ENCODE data around the gene MSX1. TPM values are rescaled to one million over a fixed set of nuclear protein-coding genes. Genes with fewer than 3 reads are reported as not detected.

The MSX1 gene
- total RNA-seq, 1 donor from 2014 or later: 50.3 TPM

DNA sequence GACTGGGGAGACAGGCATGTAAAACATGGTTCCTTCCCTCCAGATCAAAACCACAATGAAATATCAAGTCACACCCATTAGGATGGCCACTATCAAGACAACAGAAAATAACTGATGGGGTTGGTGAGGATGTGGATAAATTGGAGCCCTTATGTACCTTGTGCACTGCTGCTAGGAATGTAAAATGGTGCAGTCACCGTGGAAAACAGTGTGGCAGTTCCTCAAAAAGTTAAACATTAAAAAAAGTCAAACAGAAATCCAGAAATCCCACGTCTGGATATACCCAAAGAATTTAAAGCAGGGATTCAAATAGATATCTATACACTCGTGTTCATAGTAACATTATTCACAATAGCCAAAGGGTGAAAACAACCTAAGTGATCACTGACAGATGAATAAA, 35.2 kb upstream of the MSX1 start:
- Mint-ChIP-seq H3K27ac (no peak overlapping the region), H3K9me3 (peaks cover 19% of the 10 kb centered on the region), H3K4me3 (no peak overlapping the region), H3K27me3 (ENCODE audit: low read depth) (no peaks in the 10 kb centered on the region), H3K4me1 (peaks cover 21% of the 10 kb centered on the region), H3K36me3 (peaks cover 8% of the 10 kb centered on the region)
- TF ChIP-seq CTCF (IDR thresholded peaks at IDR 0.05; ENCODE audit: unreplicated experiment): no peak
- no peak for DNase-seq (ENCODE audit: low spot score in 2 of 2, unreplicated experiment in 2 of 2)

DNA sequence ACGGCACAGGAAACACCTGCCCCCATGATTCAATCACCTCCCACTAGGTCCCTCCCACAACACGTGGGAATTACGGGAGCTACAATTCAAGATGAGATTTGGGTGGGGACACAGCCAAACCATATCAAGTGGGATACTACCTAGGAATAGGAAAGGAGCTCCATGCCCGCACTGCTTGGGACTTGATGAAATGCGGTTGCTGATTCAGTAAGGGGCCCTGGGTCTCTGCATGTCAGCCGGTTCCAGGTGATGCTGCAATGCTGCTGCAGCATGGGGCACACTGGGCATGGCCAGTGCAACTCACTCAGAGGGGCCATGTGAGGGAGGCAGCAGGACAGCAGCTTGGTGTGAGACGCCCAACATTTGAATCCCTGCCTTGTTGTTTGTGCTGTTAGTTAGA, 34.0 kb upstream of the MSX1 start:
- no peak for DNase-seq (ENCODE audit: low spot score in 2 of 2, unreplicated experiment in 2 of 2)
- Mint-ChIP-seq H3K4me3 (no peak overlapping the region), H3K27me3 (ENCODE audit: low read depth) (no peaks in the 10 kb centered on the region), H3K9me3 (peaks cover 19% of the 10 kb centered on the region), H3K27ac (no peak overlapping the region), H3K4me1 (peaks cover 21% of the 10 kb centered on the region), H3K36me3 (peaks cover 8% of the 10 kb centered on the region)
- no peak for TF ChIP-seq CTCF (IDR thresholded peaks at IDR 0.05; ENCODE audit: unreplicated experiment)

- H3K36me3 Mint-ChIP-seq: peaks cover 4% of the 10 kb centered on the region
- H3K4me1 Mint-ChIP-seq: peaks cover 17% of the 10 kb centered on the region
- no peak for TF ChIP-seq CTCF (IDR thresholded peaks at IDR 0.05; ENCODE audit: unreplicated experiment)
- no peak overlapping the region for H3K4me3 Mint-ChIP-seq
- H3K27me3 Mint-ChIP-seq (ENCODE audit: low read depth): no peaks in the 10 kb centered on the region
- DNase-seq (ENCODE audit: low spot score in 2 of 2, unreplicated experiment in 2 of 2): no peak
- peaks cover 24% of the 10 kb centered on the region for H3K9me3 Mint-ChIP-seq
- H3K27ac Mint-ChIP-seq: no peak overlapping the region
These were observed 29.6 kb upstream of the MSX1 start for GRCh38 chr4:4829837-4830236.

DNA sequence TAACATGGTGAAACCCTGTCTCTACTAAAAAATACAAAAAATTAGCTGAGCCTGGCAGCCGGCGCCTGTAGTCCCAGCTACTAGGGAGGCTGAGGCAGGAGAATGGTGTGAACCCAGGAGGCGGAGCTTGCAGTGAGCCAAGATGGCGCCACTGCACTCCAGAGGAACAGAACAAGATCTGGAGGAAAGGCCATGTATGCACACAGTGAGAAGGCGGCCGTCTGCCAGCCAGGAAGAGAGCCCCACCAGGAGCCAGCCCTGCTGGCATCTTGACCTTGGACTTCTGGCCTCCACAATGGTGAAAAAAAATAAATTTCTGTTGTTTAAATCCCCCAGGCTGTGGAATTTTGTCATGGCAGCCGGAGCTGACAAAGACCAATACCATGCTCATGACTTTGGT, 28.2 kb upstream of the MSX1 start:
- DNase-seq (ENCODE audit: low spot score in 2 of 2, unreplicated experiment in 2 of 2): no peak
- Mint-ChIP-seq H3K27me3 (ENCODE audit: low read depth) (no peaks in the 10 kb centered on the region), H3K9me3 (peaks cover 20% of the 10 kb centered on the region), H3K36me3 (peaks cover 5% of the 10 kb centered on the region), H3K4me3 (no peak overlapping the region), H3K27ac (no peak overlapping the region), H3K4me1 (peaks cover 17% of the 10 kb centered on the region)
- TF ChIP-seq CTCF (IDR thresholded peaks at IDR 0.05; ENCODE audit: unreplicated experiment): no peak

- no peak for TF ChIP-seq CTCF (IDR thresholded peaks at IDR 0.05; ENCODE audit: unreplicated experiment)
- H3K4me3 Mint-ChIP-seq: no peak overlapping the region
- no peak overlapping the region for H3K27ac Mint-ChIP-seq
- H3K9me3 Mint-ChIP-seq: peaks cover 20% of the 10 kb centered on the region
- no peak for DNase-seq (ENCODE audit: low spot score in 2 of 2, unreplicated experiment in 2 of 2)
- peaks cover 5% of the 10 kb centered on the region for H3K36me3 Mint-ChIP-seq
- H3K27me3 Mint-ChIP-seq (ENCODE audit: low read depth): no peaks in the 10 kb centered on the region
- H3K4me1 Mint-ChIP-seq: peaks cover 16% of the 10 kb centered on the region
These were observed 27.6 kb upstream of the MSX1 start for GRCh38 chr4:4831825-4832224.

- Mint-ChIP-seq H3K4me1 (peaks cover 26% of the 10 kb centered on the region), H3K9me3 (peaks cover 20% of the 10 kb centered on the region), H3K36me3 (peaks cover 5% of the 10 kb centered on the region), H3K27me3 (ENCODE audit: low read depth) (peaks cover 3% of the 10 kb centered on the region), H3K4me3 (no peak overlapping the region), H3K27ac (no peak overlapping the region)
- DNase-seq (ENCODE audit: low spot score in 2 of 2, unreplicated experiment in 2 of 2): no peak
- TF ChIP-seq CTCF (IDR thresholded peaks at IDR 0.05; ENCODE audit: unreplicated experiment): no peak
These were observed 23.4 kb upstream of the MSX1 start for GRCh38 chr4:4836044-4836443.
